Activated T-cell treated with anti-CD3 and anti-CD28 coated beads, Interleukin-2, amount 50 U/mL, for 72 hours (primary cell): Measurements from ENCODE around the gene RAP1GDS1. TPM values are rescaled to one million over a fixed set of nuclear protein-coding genes. Genes with fewer than 3 reads are reported as not detected.
"Not testable (repeated sequence)": the region's sequence is repeated elsewhere in the genome, so short reads cannot be mapped to it uniquely, and the experiment has no call there.

Experiments used
- ATAC-seq, 2 donors: fragments of 150-1000 bp; cut with Tn5 transposase; replicated peaks in 1 of 2; 2 replicates each; pipeline ENCODE4 v1.10.0; 2021; ENCODE audit warnings: moderate library complexity in 2 of 2, mild to moderate bottlenecking in 1 of 2
- DNase-seq, 2 donors: peaks; one replicate each; pipeline ENCODE4 v3.0.0; 2021 to 2022; ENCODE audit warnings: mixed read lengths in 1 of 2
- H3K27ac Mint-ChIP-seq: one replicate; pipeline ENCODE4 v1.8.0; 2022; ENCODE audit warnings: mild to moderate bottlenecking, moderate library complexity, mixed read lengths
- H3K27me3 Mint-ChIP-seq: one replicate; pipeline ENCODE4 v1.8.0; 2022; ENCODE audit warnings: low read depth, mixed read lengths
- H3K36me3 Mint-ChIP-seq, 2 donors: one replicate each; pipeline ENCODE4 v1.8.0; 2022; ENCODE audit warnings: mixed read lengths in 2 of 2, mild to moderate bottlenecking in 1 of 2; ENCODE audit not compliant: insufficient read depth in 2 of 2
- H3K4me1 Mint-ChIP-seq: one replicate; pipeline ENCODE4 v1.8.0; 2022; ENCODE audit warnings: low read depth, mixed read lengths
- H3K4me3 Mint-ChIP-seq, 2 donors: one replicate each; pipeline ENCODE4 v1.8.0; 2022; ENCODE audit warnings: mild to moderate bottlenecking in 2 of 2, mixed read lengths in 2 of 2, moderate library complexity in 2 of 2
- H3K9me3 Mint-ChIP-seq, 2 donors: one replicate each; pipeline ENCODE4 v1.8.0; 2022; ENCODE audit warnings: mixed read lengths in 2 of 2
- total RNA-seq, 2 donors: library from RNA; stranded (reverse); gene quantifications; one replicate each; pipeline ENCODE4 v1.2.3, GENCODE V29; 2022

RAP1GDS1 gene
- total RNA-seq, 2 donors from 2014 or later = 47.2 to 54.6 TPM

DNA sequence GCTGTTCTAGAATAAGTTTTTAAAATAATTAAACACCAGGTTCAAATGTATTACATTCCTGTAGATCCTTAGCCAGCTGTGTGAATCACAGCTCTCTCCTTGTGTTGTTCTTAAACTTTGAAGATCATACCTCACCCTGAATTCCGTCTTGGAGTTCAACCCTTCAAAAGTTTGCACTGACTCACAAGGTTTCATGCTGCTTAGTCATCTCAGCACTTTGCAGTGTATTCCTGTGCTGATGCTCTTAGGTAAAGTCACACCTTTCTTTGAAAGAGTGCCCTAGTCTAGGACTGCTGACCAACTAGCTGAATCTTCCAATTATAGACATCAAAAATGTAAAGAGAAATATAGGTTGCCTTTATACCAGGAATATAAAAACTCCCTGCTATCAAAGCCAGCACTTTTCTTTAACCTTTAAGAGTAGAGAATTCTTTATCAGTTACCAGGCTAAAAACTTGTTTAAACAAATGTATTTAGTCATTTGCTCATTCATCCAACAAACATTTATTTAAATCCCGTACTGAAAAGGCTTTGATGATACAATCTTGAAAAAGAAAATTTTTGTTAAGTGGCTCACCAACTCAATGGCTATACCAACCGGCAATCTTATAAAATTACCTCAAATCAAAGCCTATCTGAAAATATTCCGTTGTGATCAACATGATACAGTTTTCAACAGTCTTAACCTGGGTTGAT, 169.7 kb downstream of the RAP1GDS1 start:
- Mint-ChIP-seq H3K4me3 (no peak overlapping the region), H3K27me3 (no peaks in the 10 kb centered on the region), H3K9me3 (peaks cover 11 to 13% of the 10 kb centered on the region in 2 donors), H3K36me3 (peaks cover 1 to 7% of the 10 kb centered on the region in 2 donors), H3K27ac (no peak overlapping the region), H3K4me1 (no peaks in the 10 kb centered on the region)
- peak in 1 of 2 donors; percentile 51 for ATAC-seq
- no peak for DNase-seq

DNA sequence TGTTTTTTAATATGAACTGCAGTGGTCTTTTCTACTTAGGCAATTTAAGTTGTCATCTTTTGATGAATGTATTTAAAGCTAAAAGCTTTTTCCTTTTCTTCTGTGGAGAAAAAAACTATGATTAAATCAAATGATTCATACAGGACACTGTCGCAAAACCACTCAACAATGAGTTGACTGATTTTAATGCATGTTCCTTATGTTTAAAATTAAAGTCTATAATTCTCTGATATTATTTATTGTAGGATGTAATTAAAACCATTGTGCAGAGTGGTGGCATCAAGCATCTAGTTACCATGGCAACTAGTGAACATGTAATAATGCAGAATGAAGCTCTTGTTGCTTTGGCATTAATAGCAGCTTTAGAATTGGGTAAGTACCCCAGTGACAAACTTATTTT, 172.5 kb downstream of the RAP1GDS1 start:
- Mint-ChIP-seq H3K9me3 (no peaks in the 10 kb centered on the region), H3K27me3 (no peaks in the 10 kb centered on the region), H3K27ac (no peak overlapping the region), H3K4me3 (no peak overlapping the region), H3K36me3 (peaks cover 0 to 1% of the 10 kb centered on the region in 2 donors), H3K4me1 (no peaks in the 10 kb centered on the region)
- no peak for ATAC-seq
- DNase-seq = no peak

DNA sequence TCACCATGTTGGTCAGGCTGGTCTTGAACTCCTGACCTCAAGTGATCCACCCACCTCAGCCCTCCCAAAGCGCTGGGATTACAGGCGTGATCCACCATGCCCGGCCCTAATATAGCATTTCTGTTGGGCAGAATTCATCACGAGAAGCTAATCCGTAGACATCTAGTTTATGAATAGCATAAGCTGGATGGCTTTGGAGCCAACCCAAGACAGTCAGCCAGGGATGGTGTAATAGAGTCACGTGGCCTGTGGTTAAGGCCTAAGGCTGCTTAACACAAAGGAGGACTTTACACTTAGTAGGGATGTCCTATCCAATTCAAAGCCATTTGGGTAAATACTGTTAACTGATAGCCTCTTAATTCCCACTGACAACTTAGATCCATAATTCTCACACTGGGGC, 173.6 kb downstream of the RAP1GDS1 start:
- Mint-ChIP-seq H3K4me3 (no peak overlapping the region), H3K36me3 (peaks cover 0 to 1% of the 10 kb centered on the region in 2 donors), H3K27ac (no peak overlapping the region), H3K27me3 (no peaks in the 10 kb centered on the region), H3K4me1 (no peaks in the 10 kb centered on the region), H3K9me3 (no peaks in the 10 kb centered on the region)
- no peak for DNase-seq
- no peak for ATAC-seq

DNA sequence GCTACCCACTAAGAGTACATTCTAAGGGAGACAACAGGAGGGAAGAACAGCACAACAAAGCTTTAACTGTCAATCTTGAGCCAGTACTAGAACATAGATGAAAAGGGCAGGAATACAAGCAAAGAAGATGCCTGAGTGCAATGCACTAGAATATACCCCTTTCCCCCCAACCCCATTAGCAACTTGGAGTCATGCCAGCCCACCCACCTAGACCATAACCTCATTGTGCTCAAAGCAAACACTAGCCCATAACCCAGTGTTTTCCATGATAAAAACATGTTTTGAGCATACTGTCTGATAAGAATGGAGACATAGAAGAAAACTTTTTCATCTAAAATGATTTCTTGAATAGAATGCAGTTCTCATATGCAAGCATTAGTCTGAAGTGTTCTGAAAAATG, 183.2 kb downstream of the RAP1GDS1 start:
- Mint-ChIP-seq H3K36me3 (peaks cover 5 to 8% of the 10 kb centered on the region in 2 donors), H3K27ac (no peak overlapping the region), H3K4me3 (no peak overlapping the region), H3K9me3 (no peaks in the 10 kb centered on the region), H3K27me3 (no peaks in the 10 kb centered on the region), H3K4me1 (peaks cover 35% of the 10 kb centered on the region)
- ATAC-seq (no peak), DNase-seq (no peak)

DNA sequence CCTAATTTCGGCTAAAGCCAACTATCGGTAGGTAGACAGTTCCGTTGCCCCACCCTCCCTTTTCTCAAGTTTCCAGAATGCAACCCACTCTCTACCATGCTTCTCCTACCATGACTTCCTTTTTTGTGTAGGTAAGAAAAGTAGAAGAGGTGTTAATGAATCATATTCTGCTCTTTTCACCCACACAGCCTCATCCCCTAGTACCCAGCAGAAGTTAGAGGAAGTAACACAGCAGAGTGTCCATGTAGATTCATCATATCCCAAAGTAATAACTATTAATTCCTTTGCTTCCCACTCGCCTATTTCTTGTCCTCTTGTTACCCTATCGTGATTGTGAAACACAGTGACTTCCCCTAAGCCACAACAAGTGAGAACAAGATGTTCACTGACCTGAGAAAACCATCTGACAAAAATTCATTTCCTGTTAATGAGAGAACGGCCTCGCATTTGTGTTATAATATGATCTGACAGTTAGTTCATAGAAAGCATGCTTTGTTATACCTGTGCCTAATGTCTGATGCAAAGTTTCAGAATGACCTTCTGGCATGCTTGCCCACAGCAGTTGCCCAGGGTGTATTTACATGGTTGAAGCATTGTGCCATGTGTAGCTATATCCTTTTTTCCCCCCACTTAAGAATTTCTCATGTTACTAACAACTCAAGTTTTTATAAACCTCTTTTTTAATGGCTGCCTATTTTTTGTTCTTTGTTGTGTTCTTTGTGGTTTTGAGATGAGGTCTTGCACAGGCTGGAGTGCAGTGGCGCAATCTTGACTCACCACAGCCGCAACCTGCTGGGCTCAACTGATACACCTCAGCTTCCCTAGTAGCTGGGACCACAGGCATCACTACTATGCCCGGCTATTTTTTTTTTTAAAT, 185.6 kb downstream of the RAP1GDS1 start:
- DNase-seq = peak; percentile 68 to 77
- no peaks in the 10 kb centered on the region for H3K27me3 Mint-ChIP-seq
- H3K36me3 Mint-ChIP-seq = peaks cover 2 to 8% of the 10 kb centered on the region in 2 donors
- peak overlapping the region; percentile 76 to 83 for H3K4me3 Mint-ChIP-seq
- peak overlapping the region; percentile 90 for H3K27ac Mint-ChIP-seq
- peak; percentile 95 to 97 for ATAC-seq
- peaks cover 36% of the 10 kb centered on the region for H3K4me1 Mint-ChIP-seq
- H3K9me3 Mint-ChIP-seq = no peaks in the 10 kb centered on the region

DNA sequence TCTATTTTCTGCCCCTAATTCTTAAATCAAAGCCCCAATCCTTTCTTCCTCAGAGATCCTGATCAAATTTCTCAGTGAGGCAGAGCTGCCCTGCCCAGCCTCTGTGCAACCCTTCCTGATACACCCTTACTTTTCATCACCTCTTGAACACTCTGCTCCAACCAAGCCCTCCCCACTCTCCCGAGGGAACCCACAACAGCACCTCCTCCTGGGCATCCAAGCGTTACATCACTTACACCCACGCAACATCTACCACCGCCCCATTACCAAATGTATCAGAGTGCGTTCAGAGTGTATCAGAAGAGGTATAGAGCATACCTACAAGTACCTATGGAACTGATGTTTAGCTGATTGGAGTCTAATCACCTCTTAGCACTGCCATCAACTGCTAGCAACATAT, 186.5 kb downstream of the RAP1GDS1 start:
- Mint-ChIP-seq H3K4me3 (peak overlapping the region; percentile 76 to 83), H3K27me3 (no peaks in the 10 kb centered on the region), H3K27ac (peak overlapping the region; percentile 90), H3K9me3 (peaks cover 0 to 2% of the 10 kb centered on the region in 2 donors), H3K36me3 (peaks cover 4 to 5% of the 10 kb centered on the region in 2 donors), H3K4me1 (peaks cover 36% of the 10 kb centered on the region)
- DNase-seq (no peak), ATAC-seq (no peak)

DNA sequence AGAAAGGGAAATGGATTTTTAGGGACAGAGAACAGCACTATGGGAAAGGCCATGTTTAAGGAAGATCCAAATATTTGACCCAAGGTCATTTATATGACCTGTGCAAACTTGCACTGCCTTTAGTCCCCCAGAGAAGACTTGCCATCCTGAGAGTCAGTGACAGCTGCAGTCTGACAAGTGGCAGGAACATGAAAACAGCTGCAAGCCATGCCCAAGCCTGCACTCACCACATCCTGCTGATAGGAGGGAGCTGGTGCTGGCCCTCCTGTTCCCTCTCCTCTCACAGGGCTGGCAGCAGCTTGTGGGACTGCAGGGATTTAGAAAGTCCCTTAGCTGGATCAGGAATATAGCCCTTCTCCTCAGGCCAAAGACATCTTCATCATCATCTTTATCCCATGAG, 187.7 kb downstream of the RAP1GDS1 start:
- Mint-ChIP-seq H3K4me3 (no peak overlapping the region), H3K9me3 (peaks cover 0 to 3% of the 10 kb centered on the region in 2 donors), H3K27ac (peak overlapping the region; percentile 1), H3K27me3 (no peaks in the 10 kb centered on the region), H3K4me1 (peaks cover 36% of the 10 kb centered on the region), H3K36me3 (peaks cover 4 to 6% of the 10 kb centered on the region in 2 donors)
- DNase-seq (no peak), ATAC-seq (no peak)

DNA sequence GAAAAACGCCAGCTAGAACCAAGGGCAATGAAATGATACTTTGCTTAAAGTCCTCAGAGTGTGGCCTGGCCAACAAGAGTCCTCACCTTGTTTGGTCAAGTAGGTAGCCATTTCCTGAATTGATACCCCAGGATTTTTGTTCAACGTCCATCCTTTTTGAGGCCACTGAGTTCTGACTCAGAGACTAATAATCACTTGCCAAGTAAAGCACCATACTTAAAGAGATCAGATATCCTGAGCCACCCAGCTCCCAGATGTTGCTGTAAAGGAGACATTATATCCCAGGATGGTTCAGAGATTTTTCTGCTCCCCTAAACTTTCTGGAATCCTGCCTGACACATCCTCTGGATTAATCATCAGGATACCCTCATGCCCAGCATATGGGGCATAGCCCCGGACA, 190.9 kb downstream of the RAP1GDS1 start:
- ATAC-seq (no peak), DNase-seq (no peak)
- Mint-ChIP-seq H3K4me3 (no peak overlapping the region), H3K36me3 (peaks cover 6 to 8% of the 10 kb centered on the region in 2 donors), H3K27ac (no peak overlapping the region), H3K4me1 (peaks cover 23% of the 10 kb centered on the region), H3K9me3 (peaks cover 2 to 3% of the 10 kb centered on the region in 2 donors), H3K27me3 (no peaks in the 10 kb centered on the region)

DNA sequence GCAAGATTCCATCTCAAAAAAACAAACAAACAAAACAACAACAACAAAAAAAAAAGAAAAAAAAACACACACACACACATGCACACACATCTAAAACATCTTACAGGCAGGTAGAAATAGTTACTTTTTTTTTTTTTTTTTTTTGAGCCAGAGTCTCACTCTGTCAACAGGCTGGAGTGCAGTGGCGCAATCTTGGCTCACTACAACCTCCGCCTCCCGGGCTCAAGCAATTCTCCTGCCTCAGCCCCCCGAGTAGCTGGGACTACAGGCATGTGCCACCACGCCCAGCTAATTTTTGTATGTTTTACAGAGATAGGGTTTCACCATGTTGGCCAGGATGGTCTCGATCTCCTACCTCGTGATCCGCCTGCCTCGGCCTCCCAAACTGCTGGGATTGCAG, 196.2 kb downstream of the RAP1GDS1 start:
- H3K9me3 Mint-ChIP-seq, H3K4me3 Mint-ChIP-seq, H3K4me1 Mint-ChIP-seq, H3K27me3 Mint-ChIP-seq, DNase-seq, ATAC-seq, H3K27ac Mint-ChIP-seq: not testable (repeated sequence)
- peaks cover 13 to 15% of the 10 kb centered on the region in 2 donors for H3K36me3 Mint-ChIP-seq

DNA sequence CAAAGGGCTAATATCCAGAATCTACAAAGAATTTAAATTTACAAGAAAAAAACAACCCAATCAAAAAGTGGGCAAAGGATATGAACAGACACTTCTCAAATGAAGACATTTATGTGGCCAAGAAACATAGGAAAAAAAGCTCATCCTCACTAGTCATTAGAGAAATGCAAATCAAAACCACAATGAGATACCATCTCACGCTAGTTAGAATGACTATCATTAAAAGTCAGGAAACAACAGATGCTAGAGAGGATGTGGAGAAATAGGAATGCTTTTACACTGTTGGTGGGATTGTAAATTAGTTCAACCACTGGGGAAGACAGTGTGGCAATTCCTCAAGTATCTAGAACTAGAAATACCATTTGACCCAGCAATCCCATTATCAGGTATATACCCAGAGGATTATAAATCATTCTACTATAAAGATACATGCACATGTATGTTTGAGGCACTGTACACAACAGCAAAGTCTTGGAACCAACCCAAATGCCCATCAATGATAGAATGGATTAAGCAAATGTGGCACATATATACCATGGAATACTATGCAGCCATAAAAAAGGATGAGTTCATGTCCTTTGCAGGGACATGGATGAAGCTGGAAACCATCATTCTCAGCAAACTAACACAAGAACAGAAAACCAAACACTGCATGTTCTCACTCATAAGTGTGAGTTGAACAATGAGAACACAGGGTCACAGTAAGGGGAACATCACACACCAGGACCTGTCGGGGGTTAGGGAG, 200.1 kb downstream of the RAP1GDS1 start:
- not testable (repeated sequence) for H3K9me3 Mint-ChIP-seq, H3K4me3 Mint-ChIP-seq, H3K27me3 Mint-ChIP-seq, ATAC-seq, H3K27ac Mint-ChIP-seq, DNase-seq
- Mint-ChIP-seq H3K36me3 (peaks cover 7 to 10% of the 10 kb centered on the region in 2 donors), H3K4me1 (peaks cover 12% of the 10 kb centered on the region)

DNA sequence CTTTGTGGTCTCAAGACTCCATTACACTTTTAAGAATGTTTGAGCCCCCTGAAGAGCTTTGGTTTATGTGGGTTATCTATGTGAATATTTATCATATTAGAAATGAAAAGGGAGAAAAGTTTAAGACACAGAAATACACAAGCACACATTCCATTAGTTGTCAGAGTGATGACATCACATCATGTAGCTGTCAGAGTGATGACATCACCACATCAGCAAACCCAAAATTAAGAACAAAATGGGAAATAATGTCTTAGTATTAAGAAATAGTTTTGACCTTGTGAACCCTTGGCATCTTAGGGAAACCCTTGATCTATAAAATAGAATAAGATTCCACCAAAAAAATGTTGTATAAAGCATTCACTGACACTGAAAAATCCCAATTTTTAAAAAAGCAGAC, 201.3 kb downstream of the RAP1GDS1 start:
- no peak overlapping the region for H3K27ac Mint-ChIP-seq
- no peaks in the 10 kb centered on the region for H3K27me3 Mint-ChIP-seq
- peaks cover 3 to 6% of the 10 kb centered on the region in 2 donors for H3K9me3 Mint-ChIP-seq
- DNase-seq (no peak), ATAC-seq (no peak)
- H3K4me1 Mint-ChIP-seq = peaks cover 19% of the 10 kb centered on the region
- H3K36me3 Mint-ChIP-seq = peaks cover 7% of the 10 kb centered on the region in 2 donors
- no peak overlapping the region for H3K4me3 Mint-ChIP-seq

DNA sequence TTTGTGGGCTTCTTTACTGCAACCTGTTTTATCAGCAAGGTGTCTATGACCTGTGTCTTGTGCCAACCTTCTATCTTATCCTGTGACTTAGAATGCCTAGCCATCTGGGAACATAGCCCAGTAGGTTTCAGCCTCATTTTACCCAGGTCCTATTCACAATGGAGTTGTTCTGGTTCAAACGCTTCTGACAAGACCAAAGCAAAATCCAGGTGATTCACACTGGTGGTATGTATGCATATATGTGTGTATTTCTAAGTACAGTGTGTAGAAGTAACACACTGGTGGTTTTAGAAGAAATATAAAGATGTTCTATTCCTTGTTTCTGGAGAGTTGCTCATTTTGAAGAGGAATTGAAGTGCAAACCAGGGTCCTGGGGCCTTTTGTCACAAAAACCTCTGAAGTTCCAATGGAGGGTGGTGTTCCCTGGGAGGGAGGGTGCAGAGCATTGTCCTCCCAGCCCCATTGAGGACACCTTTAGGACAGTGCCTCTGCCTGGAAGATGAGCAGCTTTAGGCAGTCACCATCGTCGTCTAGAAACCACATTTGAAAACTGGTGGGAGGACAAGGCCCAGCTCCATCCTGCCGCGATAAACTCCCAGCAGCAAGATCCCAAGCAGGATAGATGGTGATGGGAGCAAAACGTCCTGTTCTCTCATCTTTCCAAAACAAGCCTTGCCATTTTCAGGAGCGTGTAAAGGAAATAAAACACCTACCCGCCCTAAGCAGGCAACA, 205.8 kb downstream of the RAP1GDS1 start:
- peaks cover 0 to under 1% of the 10 kb centered on the region in 2 donors for H3K9me3 Mint-ChIP-seq
- H3K27ac Mint-ChIP-seq = no peak overlapping the region
- peak in 1 of 2 donors; percentile 15 for ATAC-seq
- peaks cover 35% of the 10 kb centered on the region for H3K4me1 Mint-ChIP-seq
- DNase-seq = no peak
- peak overlapping the region in 1 of 2 donors; percentile 80 for H3K4me3 Mint-ChIP-seq
- no peaks in the 10 kb centered on the region for H3K27me3 Mint-ChIP-seq
- peaks cover 9 to 11% of the 10 kb centered on the region in 2 donors for H3K36me3 Mint-ChIP-seq
